HCT116 (cell line): Measurements from ENCODE around the gene ZHX3. TPM values are rescaled to one million over a fixed set of nuclear protein-coding genes. Genes with fewer than 3 reads are reported as not detected.

Experiments used
- ATAC-seq: fragments of 200-7000 bp; cut with Tn5 transposase; 2 replicates; pipeline ENCODE4 v1.9.1; 2020; ENCODE audit warnings: mild to moderate bottlenecking, moderate library complexity
- BruUV-seq: library from RNA; stranded (reverse); fragments of 400-500 nt; replicated peaks from 2 replicates; lab custom pipeline; 2021; lab: Mats Ljungman, UMichigan
- CTCF ChIA-PET: fragments of 300-600 bp; sonication (Branson Sonifier 250); formaldehyde crosslinking; loops from one replicate; lab custom pipeline; 2021; ENCODE audit warnings: antibody characterized with exemption; lab: Charles Lee
- POLR2A ChIA-PET: fragments of 300-600, 350-600 bp; sonication (Branson Sonifier 250); formaldehyde crosslinking; loops from one replicate; lab custom pipeline; 2021; ENCODE audit warnings: antibody characterized with exemption; lab: Charles Lee
- RAD21 ChIA-PET, 2 experiments: fragments of 300-600 bp; sonication (Branson Sonifier 250); formaldehyde crosslinking; loops; one replicate each; lab custom pipeline; 2023; ENCODE audit warnings: low total read pairs in 2 of 2; ENCODE audit not compliant: uncharacterized antibody in 2 of 2, unreplicated experiment in 2 of 2, low non-redundant PET in 1 of 2; lab: Charles Lee
- DNase-seq: peaks from one replicate; pipeline ENCODE4 v3.0.0-alpha.2; 2010; ENCODE audit warnings: low read depth, low spot score
- H2AFZ ChIP-seq: fragments of 200-600 bp; shearing (Covaris generic), sonication (generic); 2 replicates; pipeline ENCODE4 v1.6.1; 2017; ENCODE audit warnings: low read depth, mixed run types, mixed read lengths, antibody characterized with exemption, low read length; ENCODE audit not compliant: poor library complexity, severe bottlenecking
- H3K27ac ChIP-seq: 2 replicates; pipeline ENCODE4 v1.5.1; 2012; ENCODE audit warnings: low read depth, low read length
- H3K27me3 ChIP-seq: fragments of 200-600 bp; sonication (generic); 2 replicates; pipeline ENCODE4 v1.6.1; 2016; ENCODE audit warnings: mixed run types, low read length, mixed read lengths; ENCODE audit not compliant: insufficient read depth
- H3K36me3 ChIP-seq, 2 experiments: fragments of 200-500 bp in 1 of 2; fragments of 200-600 bp in 1 of 2; sonication (Bioruptor generic) in 1 of 2; sonication (generic) in 1 of 2; 2 replicates each; pipeline versions ENCODE4 v1.5.1 to v1.6.1; 2014 to 2016; ENCODE audit warnings: low read length in 2 of 2, inconsistent platforms in 1 of 2, mixed read lengths in 1 of 2, mixed run types in 1 of 2; ENCODE audit not compliant: insufficient read depth in 2 of 2, control insufficient read depth in 1 of 2
- H3K4me1 ChIP-seq, 2 experiments: fragments of 200-600 bp in 1 of 2; sonication (generic) in 1 of 2; 2 replicates each; pipeline versions ENCODE4 v1.5.1 to v1.6.1; 2012 to 2017; ENCODE audit warnings: low read length in 2 of 2, inconsistent platforms in 1 of 2, mild to moderate bottlenecking in 1 of 2, mixed read lengths in 1 of 2, mixed run types in 1 of 2, moderate library complexity in 1 of 2; ENCODE audit not compliant: insufficient read depth in 2 of 2, control insufficient read depth in 1 of 2
- H3K4me2 ChIP-seq: fragments of 200-600 bp; sonication (generic); 2 replicates; pipeline ENCODE4 v1.6.1; 2017; ENCODE audit warnings: mixed run types, low read length, mixed read lengths
- H3K4me3 ChIP-seq, 2 experiments: fragments of 200-600 bp in 1 of 2; sonication (generic) in 1 of 2; replicated peaks in 1 of 2; 2 replicates each; pipeline ENCODE4 v1.5.1; 2011 to 2016; ENCODE audit warnings: low read length in 2 of 2, control low read depth in 1 of 2, low read depth in 1 of 2, mild to moderate bottlenecking in 1 of 2, mixed read lengths in 1 of 2, mixed run types in 1 of 2
- H3K79me2 ChIP-seq: fragments of 200-600 bp; sonication (generic); 2 replicates; pipeline ENCODE4 v1.6.1; 2017; ENCODE audit warnings: mild to moderate bottlenecking, mixed run types, low read length, moderate library complexity, mixed read lengths; ENCODE audit not compliant: insufficient read depth
- H3K9ac ChIP-seq: fragments of 200-600 bp; sonication (generic); 2 replicates; pipeline ENCODE4 v1.6.1; 2016; ENCODE audit warnings: low read length, mixed read lengths
- H3K9me2 ChIP-seq: fragments of 200-600 bp; sonication (generic), shearing (Covaris generic); 2 replicates; pipeline ENCODE4 v1.6.1; 2017; ENCODE audit warnings: mixed run types, mild to moderate bottlenecking, moderate library complexity; ENCODE audit not compliant: insufficient read depth
- H3K9me3 ChIP-seq, 2 experiments: fragments of 200-500 bp in 1 of 2; fragments of 200-600 bp in 1 of 2; sonication (Bioruptor generic) in 1 of 2; sonication (generic) in 1 of 2; 2 replicates each; pipeline ENCODE4 v1.6.1; 2014 to 2017; ENCODE audit warnings: low read length in 2 of 2, mixed read lengths in 2 of 2, inconsistent platforms in 1 of 2, low read depth in 1 of 2, mild to moderate bottlenecking in 1 of 2, mixed run types in 1 of 2, moderate library complexity in 1 of 2; ENCODE audit not compliant: control insufficient read depth in 1 of 2, insufficient read depth in 1 of 2
- H4K20me1 ChIP-seq: fragments of 200-600 bp; sonication (generic), shearing (Covaris generic); 2 replicates; pipeline ENCODE4 v1.6.1; 2017; ENCODE audit warnings: mixed run types, mild to moderate bottlenecking, moderate library complexity; ENCODE audit not compliant: insufficient read depth
- CEBPB ChIP-seq: IDR thresholded peaks from 2 replicates; pipeline ENCODE4 v1.6.1; 2012; ENCODE audit warnings: low read depth
- EGR1 ChIP-seq: IDR thresholded peaks from 2 replicates; pipeline ENCODE4 v1.6.1; 2012; ENCODE audit warnings: low read depth
- ELF1 ChIP-seq: IDR thresholded peaks from 2 replicates; pipeline ENCODE4 v1.6.1; 2012; ENCODE audit warnings: low read depth, borderline replicate concordance
- EZH2 ChIP-seq: fragments of 200-600 bp; sonication (generic); IDR thresholded peaks from 2 replicates; pipeline ENCODE4 v1.6.1; 2017; ENCODE audit warnings: antibody characterized with exemption, mixed run types
- JUND ChIP-seq: IDR thresholded peaks from 2 replicates; pipeline ENCODE4 v1.6.1; 2012
- POLR2A ChIP-seq: IDR thresholded peaks from 2 replicates; pipeline ENCODE4 v1.7.0; 2011; ENCODE audit warnings: borderline replicate concordance; ENCODE audit not compliant: insufficient read depth, insufficient read length; ENCODE audit errors: extremely low read depth
- POLR2AphosphoS5 ChIP-seq: IDR thresholded peaks from 2 replicates; pipeline ENCODE4 v1.6.1; 2011; ENCODE audit warnings: mild to moderate bottlenecking, low read depth, low read length, moderate library complexity
- SIN3A ChIP-seq: IDR thresholded peaks from 2 replicates; pipeline ENCODE4 v1.6.1; 2012; ENCODE audit warnings: low read depth
- YY1 ChIP-seq: IDR thresholded peaks from 2 replicates; pipeline ENCODE4 v1.6.1; 2011; ENCODE audit warnings: low read length, low read depth, moderate library complexity, mild to moderate bottlenecking; ENCODE audit not compliant: insufficient replicate concordance; ENCODE audit errors: extremely low read depth
- ZNF274 ChIP-seq: fragments of 200-500 bp; sonication (Bioruptor generic); IDR thresholded peaks from 2 replicates; pipeline ENCODE4 v1.6.1; 2014; ENCODE audit warnings: mild to moderate bottlenecking, low read depth, low read length, inconsistent platforms
- intact Hi-C: fragments of 100-400 bp; cut with micrococcal nuclease; formaldehyde crosslinking; loops from 2 replicates; pipeline ENCODE4 v1.10.0; 2022
- total RNA-seq: library from RNA; stranded (reverse); gene quantifications from one replicate; pipeline ENCODE4 v1.2.1, GENCODE V29; 2021; ENCODE audit not compliant: unreplicated experiment
- TF ChIP-seq, protein P1 (sequence below), 3 experiments: fragments of 200-600 bp in 1 of 3; sonication (generic) in 1 of 3; IDR thresholded peaks in 2 of 3; conservative IDR thresholded peaks in 1 of 3; 2 replicates each; pipeline ENCODE4 v1.5.1; 2012 to 2017; ENCODE audit warnings: low read depth in 2 of 3, low read length in 2 of 3, antibody characterized with exemption in 1 of 3, borderline replicate concordance in 1 of 3, control low read depth in 1 of 3, mild to moderate bottlenecking in 1 of 3, mixed read lengths in 1 of 3, mixed run types in 1 of 3, moderate library complexity in 1 of 3; ENCODE audit not compliant: insufficient read depth in 1 of 3
- TF ChIP-seq, protein P2 (sequence below): IDR thresholded peaks from 2 replicates; pipeline ENCODE4 v1.6.1; 2012
- TF ChIP-seq, protein P3 (sequence below): IDR thresholded peaks from 2 replicates; pipeline ENCODE4 v1.6.1; 2012

The ZHX3 gene
- total RNA-seq, 1 experiment from 2014 or later, result 13.3 TPM

DNA sequence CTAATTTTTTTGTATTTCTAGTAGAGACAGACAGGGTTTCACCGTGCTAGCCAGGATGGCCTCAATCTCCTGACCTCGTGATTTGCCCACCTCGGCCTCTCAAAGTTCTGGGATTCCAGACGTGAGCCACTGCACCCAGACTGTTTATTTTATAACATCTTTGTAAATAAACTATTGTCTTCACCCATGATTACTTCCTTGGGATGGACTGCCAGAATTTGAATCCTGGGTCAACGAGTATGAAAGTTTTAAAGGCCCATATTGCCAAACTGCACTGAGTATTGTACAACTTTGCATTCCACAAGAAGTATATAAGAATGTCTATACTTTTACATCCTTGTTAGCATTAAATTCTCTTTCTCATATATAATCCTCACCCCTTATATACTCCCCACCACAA lies 38.6 kb downstream of the ZHX3 start:
- H3K4me1 ChIP-seq, result no peaks in the 10 kb centered on the region
- no peaks in the 10 kb centered on the region for H3K9me2 ChIP-seq
- no peak for ATAC-seq
- intact Hi-C loops, result no loop called here
- H2AFZ ChIP-seq, result no peak overlapping the region
- ChIA-PET RAD21 (no interaction called here), POLR2A (no interaction called here)
- no peak overlapping the region for H3K4me3 ChIP-seq
- no peak for TF ChIP-seq JUND
- TF ChIP-seq, protein P1, sequence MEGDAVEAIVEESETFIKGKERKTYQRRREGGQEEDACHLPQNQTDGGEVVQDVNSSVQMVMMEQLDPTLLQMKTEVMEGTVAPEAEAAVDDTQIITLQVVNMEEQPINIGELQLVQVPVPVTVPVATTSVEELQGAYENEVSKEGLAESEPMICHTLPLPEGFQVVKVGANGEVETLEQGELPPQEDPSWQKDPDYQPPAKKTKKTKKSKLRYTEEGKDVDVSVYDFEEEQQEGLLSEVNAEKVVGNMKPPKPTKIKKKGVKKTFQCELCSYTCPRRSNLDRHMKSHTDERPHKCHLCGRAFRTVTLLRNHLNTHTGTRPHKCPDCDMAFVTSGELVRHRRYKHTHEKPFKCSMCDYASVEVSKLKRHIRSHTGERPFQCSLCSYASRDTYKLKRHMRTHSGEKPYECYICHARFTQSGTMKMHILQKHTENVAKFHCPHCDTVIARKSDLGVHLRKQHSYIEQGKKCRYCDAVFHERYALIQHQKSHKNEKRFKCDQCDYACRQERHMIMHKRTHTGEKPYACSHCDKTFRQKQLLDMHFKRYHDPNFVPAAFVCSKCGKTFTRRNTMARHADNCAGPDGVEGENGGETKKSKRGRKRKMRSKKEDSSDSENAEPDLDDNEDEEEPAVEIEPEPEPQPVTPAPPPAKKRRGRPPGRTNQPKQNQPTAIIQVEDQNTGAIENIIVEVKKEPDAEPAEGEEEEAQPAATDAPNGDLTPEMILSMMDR (IDR thresholded peaks at IDR 0.05 in 2 of 3, conservative IDR thresholded peaks at IDR 0.05 in 1 of 3; ENCODE audit: borderline replicate concordance in 1 of 3, insufficient read depth in 1 of 3, low read depth in 2 of 3, low read length in 2 of 3), result no peak
- no peak for TF ChIP-seq EZH2
- TF ChIP-seq, all 23 proteins: peak for 0
- CTCF ChIA-PET, result no interaction called here
- no peaks in the 10 kb centered on the region for H3K27me3 ChIP-seq
- H3K9me3 ChIP-seq, result no peaks in the 10 kb centered on the region
- no peak overlapping the region for H3K9ac ChIP-seq
- H3K36me3 ChIP-seq, result no peaks in the 10 kb centered on the region
- BruUV-seq, result no TSS peak
- H3K27ac ChIP-seq, result no peak overlapping the region
- no peaks in the 10 kb centered on the region for H4K20me1 ChIP-seq
- no peaks in the 10 kb centered on the region for H3K79me2 ChIP-seq
- no peak overlapping the region for H3K4me2 ChIP-seq
- DNase-seq, result no peak

DNA sequence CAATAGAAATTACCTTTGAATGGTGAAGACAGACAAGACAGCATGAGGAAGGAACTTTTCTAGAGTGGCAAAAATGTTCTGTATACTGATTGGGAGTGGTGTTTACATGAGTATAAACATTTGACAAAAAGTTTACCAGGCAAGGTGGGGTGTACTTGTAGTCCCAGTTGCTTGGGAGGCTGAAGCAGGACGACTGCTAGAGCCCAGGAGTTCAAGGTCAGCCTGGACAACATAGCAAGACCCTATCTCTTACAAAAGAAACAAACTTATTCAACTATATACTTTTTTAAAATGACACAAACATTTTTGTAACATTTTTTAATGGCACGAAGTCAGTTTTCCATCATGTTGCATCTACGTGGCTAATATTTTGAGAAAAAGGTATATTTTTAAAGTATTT lies 40.5 kb downstream of the ZHX3 start:
- no peak overlapping the region for H2AFZ ChIP-seq
- ChIA-PET RAD21 (no interaction called here), CTCF (no interaction called here), POLR2A (no interaction called here)
- H3K4me3 ChIP-seq, result no peak overlapping the region
- ATAC-seq, result no peak
- H3K27ac ChIP-seq, result no peak overlapping the region
- H3K27me3 ChIP-seq, result no peaks in the 10 kb centered on the region
- no peaks in the 10 kb centered on the region for H3K4me1 ChIP-seq
- no peaks in the 10 kb centered on the region for H3K9me2 ChIP-seq
- H3K4me2 ChIP-seq, result no peak overlapping the region
- H3K36me3 ChIP-seq, result no peaks in the 10 kb centered on the region
- no peaks in the 10 kb centered on the region for H4K20me1 ChIP-seq
- no peak for DNase-seq
- H3K79me2 ChIP-seq, result no peaks in the 10 kb centered on the region
- TF ChIP-seq ZNF274 (no peak), POLR2A (no peak), SIN3A (no peak), EGR1 (no peak), YY1 (no peak), POLR2AphosphoS5 (no peak), JUND (no peak), ELF1 (no peak), CEBPB (no peak)
- TF ChIP-seq, protein P2, sequence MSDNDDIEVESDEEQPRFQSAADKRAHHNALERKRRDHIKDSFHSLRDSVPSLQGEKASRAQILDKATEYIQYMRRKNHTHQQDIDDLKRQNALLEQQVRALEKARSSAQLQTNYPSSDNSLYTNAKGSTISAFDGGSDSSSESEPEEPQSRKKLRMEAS, result no peak
- TF ChIP-seq, protein P3, sequence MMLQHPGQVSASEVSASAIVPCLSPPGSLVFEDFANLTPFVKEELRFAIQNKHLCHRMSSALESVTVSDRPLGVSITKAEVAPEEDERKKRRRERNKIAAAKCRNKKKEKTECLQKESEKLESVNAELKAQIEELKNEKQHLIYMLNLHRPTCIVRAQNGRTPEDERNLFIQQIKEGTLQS, result no peak
- no TSS peak for BruUV-seq
- intact Hi-C loops, result no loop called here
- H3K9me3 ChIP-seq, result no peaks in the 10 kb centered on the region
- no peak overlapping the region for H3K9ac ChIP-seq
